HepG2 (cell line): ENCODE data around the gene TMEM39A. TPM values are rescaled to one million over a fixed set of nuclear protein-coding genes. Genes with fewer than 3 reads are reported as not detected.

Experiments used
- ARID3A ChIP-seq: IDR thresholded peaks from 2 replicates; pipeline ENCODE4 v1.6.1; 2012; ENCODE audit warnings: low read depth, low read length, improper control_type of control experiment
- HDAC6 ChIP-seq: fragments of 200-600 bp; sonication (generic); IDR thresholded peaks from 2 replicates; pipeline ENCODE4 v1.7.0; 2017; ENCODE audit warnings: mild to moderate bottlenecking, antibody characterized with exemption, low read length, low read depth
- ISX ChIP-seq: sonication (generic); formaldehyde crosslinking; conservative IDR thresholded peaks from 2 replicates; pipeline ENCODE4 v1.5.0; 2020; ENCODE audit warnings: missing genetic modification reagents
- MTF1 ChIP-seq: sonication (generic); formaldehyde crosslinking; IDR thresholded peaks from 2 replicates; pipeline ENCODE4 v1.5.0; 2020; ENCODE audit warnings: missing genetic modification reagents
- NFKBIZ ChIP-seq: IDR thresholded peaks from 2 replicates; pipeline ENCODE4 v1.6.1; 2018; ENCODE audit warnings: missing genetic modification reagents, missing compliant biosample characterization
- THAP9 ChIP-seq: sonication (generic); formaldehyde crosslinking; IDR thresholded peaks from 2 replicates; pipeline ENCODE4; 2020; ENCODE audit warnings: missing genetic modification reagents, mild to moderate bottlenecking, borderline replicate concordance
- ZBTB33 ChIP-seq: sonication (generic); formaldehyde crosslinking; IDR thresholded peaks from 2 replicates; pipeline ENCODE4 v1.4.0; 2020; ENCODE audit warnings: missing genetic modification reagents
- ZNF383 ChIP-seq: sonication (generic); formaldehyde crosslinking; IDR thresholded peaks from 2 replicates; pipeline ENCODE4 v1.4.0; 2020; ENCODE audit warnings: missing genetic modification reagents, mild to moderate bottlenecking, borderline replicate concordance
- polyA plus RNA-seq, 8 experiments: library from polyadenylated mRNA; depleted of rRNA in 3 of 8; stranded (reverse) in 7 of 8; unstranded in 1 of 8; fragments of >200 nt; fragmentation: Illumina TruSeq in 4 of 8; extraction: Trizol in 4 of 8; gene quantifications; 2 replicates each; pipeline versions ENCODE4 v1.2.1 to v1.2.3, GENCODE V29; 2011 to 2016; ENCODE audit warnings: low read depth in 4 of 8, missing spikeins in 1 of 8, mixed read lengths in 1 of 8; ENCODE audit not compliant: insufficient read depth in 1 of 8
- total RNA-seq, 5 experiments: library from RNA; depleted of rRNA; stranded (reverse); fragments of >200 nt; fragmentation: Illumina TruSeq; extraction: Trizol; gene quantifications; 2 replicates each; pipeline ENCODE4 v1.2.3, GENCODE V29; 2016; ENCODE audit warnings: low read depth in 1 of 5
- TF ChIP-seq, protein P1 (sequence below): sonication (generic); formaldehyde crosslinking; conservative IDR thresholded peaks from 2 replicates; pipeline ENCODE4 v1.4.0; 2020; ENCODE audit warnings: missing genetic modification reagents
- TF ChIP-seq, protein P2 (sequence below): sonication (generic); formaldehyde crosslinking; IDR thresholded peaks from 2 replicates; pipeline ENCODE4 v1.8.0; 2023; ENCODE audit warnings: mild to moderate bottlenecking, missing genetic modification reagents

The TMEM39A gene
- total and polyA plus RNA-seq, 2 of the 13 experiments (the other 11 are each of a cell fraction or from before 2014, with no cell fraction given) = 55.8 to 64.9 TPM

GRCh38 chr3:119463171-119464169 lies at the start of gene TMEM39A (continued):
- TF ChIP-seq, protein P1, sequence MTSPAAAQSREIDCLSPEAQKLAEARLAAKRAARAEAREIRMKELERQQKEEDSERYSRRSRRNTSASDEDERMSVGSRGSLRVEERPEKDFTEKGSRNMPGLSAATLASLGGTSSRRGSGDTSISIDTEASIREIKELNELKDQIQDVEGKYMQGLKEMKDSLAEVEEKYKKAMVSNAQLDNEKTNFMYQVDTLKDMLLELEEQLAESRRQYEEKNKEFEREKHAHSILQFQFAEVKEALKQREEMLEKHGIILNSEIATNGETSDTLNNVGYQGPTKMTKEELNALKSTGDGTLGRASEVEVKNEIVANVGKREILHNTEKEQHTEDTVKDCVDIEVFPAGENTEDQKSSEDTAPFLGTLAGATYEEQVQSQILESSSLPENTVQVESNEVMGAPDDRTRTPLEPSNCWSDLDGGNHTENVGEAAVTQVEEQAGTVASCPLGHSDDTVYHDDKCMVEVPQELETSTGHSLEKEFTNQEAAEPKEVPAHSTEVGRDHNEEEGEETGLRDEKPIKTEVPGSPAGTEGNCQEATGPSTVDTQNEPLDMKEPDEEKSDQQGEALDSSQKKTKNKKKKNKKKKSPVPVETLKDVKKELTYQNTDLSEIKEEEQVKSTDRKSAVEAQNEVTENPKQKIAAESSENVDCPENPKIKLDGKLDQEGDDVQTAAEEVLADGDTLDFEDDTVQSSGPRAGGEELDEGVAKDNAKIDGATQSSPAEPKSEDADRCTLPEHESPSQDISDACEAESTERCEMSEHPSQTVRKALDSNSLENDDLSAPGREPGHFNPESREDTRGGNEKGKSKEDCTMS (CRISPR knock-in tag) = no peak
- TF ChIP-seq ZBTB33 (CRISPR knock-in tag) (0 out of 2 replicates have a peak, but pooled peaks have one; percentile 3), ISX (CRISPR knock-in tag) (no peak), MTF1 (no peak), ZNF383 (CRISPR knock-in tag) (no peak), NFKBIZ (CRISPR knock-in tag) (no peak; the same call in 1 of the 2 replicates), THAP9 (peak; percentile 99), ARID3A (peak; percentile 37; the same call in 1 of the 2 replicates), HDAC6 (no peak)
- TF ChIP-seq, protein P2, sequence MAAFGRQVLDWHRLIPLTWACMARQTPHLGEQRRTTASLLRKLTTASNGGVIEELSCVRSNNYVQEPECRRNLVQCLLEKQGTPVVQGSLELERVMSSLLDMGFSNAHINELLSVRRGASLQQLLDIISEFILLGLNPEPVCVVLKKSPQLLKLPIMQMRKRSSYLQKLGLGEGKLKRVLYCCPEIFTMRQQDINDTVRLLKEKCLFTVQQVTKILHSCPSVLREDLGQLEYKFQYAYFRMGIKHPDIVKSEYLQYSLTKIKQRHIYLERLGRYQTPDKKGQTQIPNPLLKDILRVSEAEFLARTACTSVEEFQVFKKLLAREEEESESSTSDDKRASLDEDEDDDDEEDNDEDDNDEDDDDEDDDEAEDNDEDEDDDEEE (CRISPR knock-in tag) = 0 out of 2 replicates have a peak, but pooled peaks have one; percentile 59
